BE2C (cell line): ENCODE data around the gene MBD3L2. TPM values are rescaled to one million over a fixed set of nuclear protein-coding genes. Genes with fewer than 3 reads are reported as not detected.
"Not testable (repeated sequence)": the region's sequence is repeated elsewhere in the genome, so short reads cannot be mapped to it uniquely, and the experiment has no call there.

Source experiments
- DNase-seq: peaks from one replicate; pipeline ENCODE4 v3.0.0-alpha.2; 2020
- H3K27me3 ChIP-seq: fragments of 250-450 bp; sonication (Bioruptor Pico); 2 replicates; pipeline ENCODE4 v1.5.1; 2020; ENCODE audit warnings: mild to moderate bottlenecking
- H3K36me3 ChIP-seq: fragments of 250-450 bp; sonication (Bioruptor Pico); 2 replicates; pipeline ENCODE4 v1.5.1; 2020; ENCODE audit warnings: mild to moderate bottlenecking
- H3K4me1 ChIP-seq: fragments of 250-450 bp; sonication (Bioruptor Pico); 2 replicates; pipeline ENCODE4 v1.5.1; 2020
- H3K4me3 ChIP-seq: 2 replicates; pipeline ENCODE4 v1.5.1; 2011; ENCODE audit warnings: low read depth, low read length
- H3K9me3 ChIP-seq: fragments of 250-450 bp; sonication (Bioruptor Pico); 2 replicates; pipeline ENCODE4 v1.5.1; 2020
- CTCF ChIP-seq: IDR thresholded peaks from 2 replicates; pipeline ENCODE4 v1.5.1; 2012; ENCODE audit warnings: mild to moderate bottlenecking, low read depth, low read length
- polyA plus RNA-seq: library from polyadenylated mRNA; unstranded; fragments of >200 nt; gene quantifications from one replicate; pipeline ENCODE4 v1.2.1, GENCODE V29; 2012; ENCODE audit warnings: low read depth, missing spikeins; ENCODE audit not compliant: insufficient read length, insufficient read depth

Gene MBD3L2
- polyA plus RNA-seq = not detected

DNA sequence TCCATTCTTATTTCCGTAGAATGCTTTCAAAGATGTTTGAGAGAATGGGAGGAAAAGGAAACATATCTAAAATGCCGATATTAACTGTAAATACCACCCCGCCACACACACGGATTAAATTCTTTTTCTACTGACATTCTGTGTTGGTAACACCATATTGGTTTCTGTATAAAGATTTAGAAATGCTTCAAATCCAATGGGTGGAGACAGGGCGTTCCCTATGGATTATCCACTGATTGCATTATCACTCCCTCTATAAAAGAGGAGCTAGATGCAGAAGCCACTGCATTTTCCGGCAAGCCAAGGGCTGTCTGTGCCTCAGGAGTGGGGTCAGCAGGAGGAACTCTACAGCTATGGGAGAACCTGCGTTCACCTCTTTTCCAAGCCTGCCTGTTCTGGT is at the start of gene MBD3L2:
Gene MBD3L2, plus strand, starts transcription at position 301 of the 400 bp plus-strand sequence. Its CDS starts 53 bp downstream, at position 354.
- not testable (repeated sequence) for H3K4me1 ChIP-seq, H3K4me3 ChIP-seq, H3K27me3 ChIP-seq, H3K9me3 ChIP-seq, H3K36me3 ChIP-seq, DNase-seq

- H3K36me3 ChIP-seq = no peaks in the 10 kb centered on the region
- 0 out of 2 replicates have a peak, but pooled peaks cover 4% of the 10 kb centered on the region for H3K27me3 ChIP-seq
- DNase-seq = no peak
- no peaks in the 10 kb centered on the region for H3K4me1 ChIP-seq
- no peaks in the 10 kb centered on the region for H3K9me3 ChIP-seq
- no peak for TF ChIP-seq CTCF
- no peak overlapping the region for H3K4me3 ChIP-seq
Observed at GRCh38 chr19:6999933-7000332, 49.2 kb upstream of the MBD3L2 start.

DNA sequence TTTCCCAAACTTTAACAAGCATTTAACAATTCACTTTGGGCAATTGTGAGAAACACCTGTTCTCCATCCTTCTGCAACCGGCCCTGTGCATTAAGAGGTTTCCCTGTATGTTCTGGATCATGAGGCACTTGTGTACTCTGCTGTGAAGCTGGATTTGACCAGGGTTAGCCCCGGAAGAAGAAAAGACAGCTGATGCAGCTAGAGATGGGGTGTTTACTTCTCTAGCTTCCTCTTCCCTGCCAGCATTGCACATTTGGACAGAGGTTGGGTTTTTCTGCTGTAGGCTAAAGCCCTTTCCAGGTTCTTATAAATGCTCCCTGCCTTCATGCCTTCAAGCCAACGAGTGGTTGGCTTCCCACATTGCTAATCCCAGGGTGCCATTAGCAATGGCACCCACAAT is 48.8 kb upstream of the MBD3L2 start:
- Histone ChIP-seq H3K27me3 (0 out of 2 replicates have a peak, but pooled peaks cover 4% of the 10 kb centered on the region), H3K36me3 (no peaks in the 10 kb centered on the region), H3K9me3 (no peaks in the 10 kb centered on the region), H3K4me3 (no peak overlapping the region), H3K4me1 (no peaks in the 10 kb centered on the region)
- no peak for DNase-seq
- no peak for TF ChIP-seq CTCF

- Histone ChIP-seq H3K36me3 (no peaks in the 10 kb centered on the region), H3K27me3 (0 out of 2 replicates have a peak, but pooled peaks cover 4% of the 10 kb centered on the region), H3K4me3 (no peak overlapping the region), H3K9me3 (no peaks in the 10 kb centered on the region), H3K4me1 (no peaks in the 10 kb centered on the region)
- TF ChIP-seq CTCF = no peak
- DNase-seq = no peak
Observed at GRCh38 chr19:7000816-7001215, 48.3 kb upstream of the MBD3L2 start.

DNA sequence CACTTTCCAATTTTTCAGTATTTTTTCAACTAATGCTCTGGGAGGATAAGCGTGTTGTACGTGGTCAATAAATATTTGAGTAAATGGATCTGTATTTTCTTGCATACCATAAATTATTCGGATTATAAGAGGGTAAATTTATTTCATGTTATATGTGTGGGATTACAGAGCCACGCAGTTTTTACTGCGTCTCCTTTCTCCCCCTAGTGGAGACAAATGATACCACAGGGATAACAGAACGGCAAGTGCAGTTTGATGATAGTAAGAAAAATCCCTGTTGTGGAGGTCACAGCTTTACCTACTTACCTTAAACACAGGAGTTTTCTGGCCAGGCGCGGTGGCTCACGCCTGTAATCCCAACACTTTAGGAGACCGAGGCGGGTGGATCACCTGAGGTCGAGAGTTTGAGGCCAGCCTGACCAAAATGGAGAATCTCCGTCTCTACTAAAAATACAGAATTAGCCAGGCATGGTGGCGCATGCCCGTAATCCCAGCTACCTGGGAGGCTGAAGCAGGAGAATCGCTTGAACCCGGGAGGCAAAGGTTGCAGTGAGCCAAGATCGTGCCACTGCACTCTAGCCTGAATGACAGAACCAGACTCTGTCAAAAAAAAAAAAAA is 44.7 kb upstream of the MBD3L2 start:
- DNase-seq = no peak
- Histone ChIP-seq H3K27me3 (no peaks in the 10 kb centered on the region), H3K9me3 (no peaks in the 10 kb centered on the region), H3K4me3 (no peak overlapping the region), H3K4me1 (no peaks in the 10 kb centered on the region), H3K36me3 (no peaks in the 10 kb centered on the region)
- peak; percentile 72 for TF ChIP-seq CTCF

- Histone ChIP-seq H3K9me3 (no peaks in the 10 kb centered on the region), H3K27me3 (no peaks in the 10 kb centered on the region), H3K4me1 (no peaks in the 10 kb centered on the region), H3K36me3 (no peaks in the 10 kb centered on the region), H3K4me3 (no peak overlapping the region)
- DNase-seq = peak; percentile 14
- no peak for TF ChIP-seq CTCF
Observed at GRCh38 chr19:7006135-7006704, 42.9 kb upstream of the MBD3L2 start.
